ENCODE results near the gene INPP5A. TPM values are rescaled to one million over a fixed set of nuclear protein-coding genes. Genes with fewer than 3 reads are reported as not detected.

INPP5A gene
- total RNA-seq, 1 donor from 2014 or later = 30.6 TPM

- Mint-ChIP-seq H3K27me3 (peaks cover 9% of the 10 kb centered on the region), H3K4me1 (ENCODE audit: low read depth) (peaks cover 9% of the 10 kb centered on the region), H3K27ac (no peak overlapping the region), H3K4me3 (ENCODE audit: low read depth) (no peak overlapping the region), H3K36me3 (ENCODE audit: insufficient read depth) (peaks cover 12% of the 10 kb centered on the region), H3K9me3 (ENCODE audit: low read depth) (no peaks in the 10 kb centered on the region)
- TF ChIP-seq CTCF (IDR thresholded peaks at IDR 0.05; ENCODE audit: unreplicated experiment) = no peak
- DNase-seq (ENCODE audit: low spot score, unreplicated experiment) = no peak
Measured at GRCh38 chr10:132650611-132651250, 113.1 kb downstream of the INPP5A start.

- peaks cover 14% of the 10 kb centered on the region for H3K4me1 Mint-ChIP-seq (ENCODE audit: low read depth)
- no peak overlapping the region for H3K27ac Mint-ChIP-seq
- peaks cover 12% of the 10 kb centered on the region for H3K36me3 Mint-ChIP-seq (ENCODE audit: insufficient read depth)
- no peak overlapping the region for H3K4me3 Mint-ChIP-seq (ENCODE audit: low read depth)
- no peaks in the 10 kb centered on the region for H3K9me3 Mint-ChIP-seq (ENCODE audit: low read depth)
- no peak for DNase-seq (ENCODE audit: low spot score, unreplicated experiment)
- H3K27me3 Mint-ChIP-seq = peaks cover 9% of the 10 kb centered on the region
- no peak for TF ChIP-seq CTCF (IDR thresholded peaks at IDR 0.05; ENCODE audit: unreplicated experiment)
Measured at GRCh38 chr10:132651511-132652029, 114.0 kb downstream of the INPP5A start.

- Mint-ChIP-seq H3K4me3 (ENCODE audit: low read depth) (no peak overlapping the region), H3K9me3 (ENCODE audit: low read depth) (no peaks in the 10 kb centered on the region), H3K4me1 (ENCODE audit: low read depth) (peaks cover 14% of the 10 kb centered on the region), H3K27ac (no peak overlapping the region), H3K27me3 (peaks cover 9% of the 10 kb centered on the region), H3K36me3 (ENCODE audit: insufficient read depth) (peaks cover 12% of the 10 kb centered on the region)
- DNase-seq (ENCODE audit: low spot score, unreplicated experiment) = no peak
- no peak for TF ChIP-seq CTCF (IDR thresholded peaks at IDR 0.05; ENCODE audit: unreplicated experiment)
Measured at GRCh38 chr10:132652446-132652845, 114.9 kb downstream of the INPP5A start.

- DNase-seq (ENCODE audit: low spot score, unreplicated experiment) = no peak
- no peaks in the 10 kb centered on the region for H3K9me3 Mint-ChIP-seq (ENCODE audit: low read depth)
- H3K27me3 Mint-ChIP-seq = peaks cover 9% of the 10 kb centered on the region
- no peak overlapping the region for H3K4me3 Mint-ChIP-seq (ENCODE audit: low read depth)
- H3K4me1 Mint-ChIP-seq (ENCODE audit: low read depth) = peaks cover 20% of the 10 kb centered on the region
- no peak overlapping the region for H3K27ac Mint-ChIP-seq
- H3K36me3 Mint-ChIP-seq (ENCODE audit: insufficient read depth) = peaks cover 12% of the 10 kb centered on the region
- TF ChIP-seq CTCF (IDR thresholded peaks at IDR 0.05; ENCODE audit: unreplicated experiment) = no peak
Measured at GRCh38 chr10:132652936-132653590, 115.5 kb downstream of the INPP5A start.

GRCh38 chr10:132653721-132654120 is 116.1 kb downstream of the INPP5A start:
- H3K4me1 Mint-ChIP-seq (ENCODE audit: low read depth) = peaks cover 19% of the 10 kb centered on the region
- no peak for TF ChIP-seq CTCF (IDR thresholded peaks at IDR 0.05; ENCODE audit: unreplicated experiment)

More at GRCh38 chr10:132653721-132654120, 116.1 kb downstream of the INPP5A start:
- no peak for DNase-seq (ENCODE audit: low spot score, unreplicated experiment)
- Mint-ChIP-seq H3K27me3 (peaks cover 9% of the 10 kb centered on the region), H3K9me3 (ENCODE audit: low read depth) (no peaks in the 10 kb centered on the region), H3K27ac (no peak overlapping the region), H3K4me3 (ENCODE audit: low read depth) (no peak overlapping the region), H3K36me3 (ENCODE audit: insufficient read depth) (peaks cover 10% of the 10 kb centered on the region)

Data from progenitor cell of endocrine pancreas (in vitro differentiated cells).